HG02981 (cell line): ENCODE data around the gene S100A11.

ENCODE experiments used
- ATAC-seq: cut with Tn5 transposase; IDR thresholded peaks from one replicate; pipeline ENCODE4 v1.9.1; 2021; ENCODE audit warnings: mild to moderate bottlenecking, moderate library complexity; ENCODE audit not compliant: unreplicated experiment

Gene S100A11

GRCh38 chr1:151985768-151986167 lies 51.0 kb downstream of the S100A11 start:
- ATAC-seq: no peak

GRCh38 chr1:151985270-151985669 lies 51.5 kb downstream of the S100A11 start:
- ATAC-seq: no peak

- ATAC-seq: no peak
These were observed 52.4 kb downstream of the S100A11 start for GRCh38 chr1:151984313-151984956.
